ENCODE results near the gene ATP8B2.
"Not testable (repeated sequence)": the region's sequence is repeated elsewhere in the genome, so short reads cannot be mapped to it uniquely, and the experiment has no call there.

The ATP8B2 gene

GRCh38 chr1:154304664-154305337 is 20.5 kb upstream of the ATP8B2 start:
- ATAC-seq (ENCODE audit: insufficient read depth, low read depth) (no peak), DNase-seq (no peak)
- Histone ChIP-seq H3K79me2 (ENCODE audit: insufficient read depth, low read length) (no peaks in the 10 kb centered on the region), H3K27ac (ENCODE audit: low read length) (no peak overlapping the region), H3K27me3 (ENCODE audit: insufficient read depth, low read length, poor library complexity) (no peaks in the 10 kb centered on the region), H3K9me3 (ENCODE audit: insufficient read depth, low read length, severe bottlenecking) (no peaks in the 10 kb centered on the region), H3K4me1 (ENCODE audit: insufficient read depth, low read length) (no peaks in the 10 kb centered on the region), H3K36me3 (ENCODE audit: insufficient read depth, low read length) (no peaks in the 10 kb centered on the region), H3K9ac (ENCODE audit: low read depth, low read length) (no peak overlapping the region), H2AFZ (ENCODE audit: low read depth, low read length) (no peak overlapping the region), H3K4me3 (ENCODE audit: low read depth in 1 of 2, low read length in 2 of 2) (no peak overlapping the region), H3K4me2 (ENCODE audit: insufficient read depth, low read length) (no peak overlapping the region), H4K20me1 (ENCODE audit: insufficient read depth, low read length) (no peaks in the 10 kb centered on the region)
- TF ChIP-seq EZH2 (IDR thresholded peaks at IDR 0.05; ENCODE audit: borderline replicate concordance, low read depth, low read length, severe bottlenecking): no peak
- no peak for TF ChIP-seq CTCF (IDR thresholded peaks at IDR 0.05; ENCODE audit: borderline replicate concordance, extremely low read depth, low read length, poor library complexity, severe bottlenecking)

- H3K4me3 ChIP-seq (ENCODE audit: low read depth in 1 of 2, low read length in 2 of 2): no peak overlapping the region
- H3K79me2 ChIP-seq (ENCODE audit: insufficient read depth, low read length): no peaks in the 10 kb centered on the region
- no peaks in the 10 kb centered on the region for H3K9me3 ChIP-seq (ENCODE audit: insufficient read depth, low read length, severe bottlenecking)
- no peak overlapping the region for H3K27ac ChIP-seq (ENCODE audit: low read length)
- no peaks in the 10 kb centered on the region for H4K20me1 ChIP-seq (ENCODE audit: insufficient read depth, low read length)
- no peaks in the 10 kb centered on the region for H3K4me1 ChIP-seq (ENCODE audit: insufficient read depth, low read length)
- no peaks in the 10 kb centered on the region for H3K36me3 ChIP-seq (ENCODE audit: insufficient read depth, low read length)
- DNase-seq (no peak), ATAC-seq (ENCODE audit: insufficient read depth, low read depth) (no peak)
- TF ChIP-seq CTCF (IDR thresholded peaks at IDR 0.05; ENCODE audit: borderline replicate concordance, extremely low read depth, low read length, poor library complexity, severe bottlenecking) (no peak), EZH2 (IDR thresholded peaks at IDR 0.05; ENCODE audit: borderline replicate concordance, low read depth, low read length, severe bottlenecking) (no peak)
- no peak overlapping the region for H3K4me2 ChIP-seq (ENCODE audit: insufficient read depth, low read length)
- H3K9ac ChIP-seq (ENCODE audit: low read depth, low read length): no peak overlapping the region
- H3K27me3 ChIP-seq (ENCODE audit: insufficient read depth, low read length, poor library complexity): no peaks in the 10 kb centered on the region
- no peak overlapping the region for H2AFZ ChIP-seq (ENCODE audit: low read depth, low read length)
Observed at GRCh38 chr1:154306151-154306550, 19.2 kb upstream of the ATP8B2 start.

- not testable (repeated sequence) for H3K27me3 ChIP-seq (ENCODE audit: insufficient read depth, low read length, poor library complexity); H3K4me3 ChIP-seq (ENCODE audit: low read depth in 1 of 2, low read length in 2 of 2); H3K27ac ChIP-seq (ENCODE audit: low read length); H3K9me3 ChIP-seq (ENCODE audit: insufficient read depth, low read length, severe bottlenecking); H4K20me1 ChIP-seq (ENCODE audit: insufficient read depth, low read length); H3K4me1 ChIP-seq (ENCODE audit: insufficient read depth, low read length); H3K36me3 ChIP-seq (ENCODE audit: insufficient read depth, low read length); H3K9ac ChIP-seq (ENCODE audit: low read depth, low read length); H2AFZ ChIP-seq (ENCODE audit: low read depth, low read length); H3K4me2 ChIP-seq (ENCODE audit: insufficient read depth, low read length); H3K79me2 ChIP-seq (ENCODE audit: insufficient read depth, low read length); DNase-seq; ATAC-seq (ENCODE audit: insufficient read depth, low read depth)
Observed at GRCh38 chr1:154307670-154308270, 17.6 kb upstream of the ATP8B2 start.

- H2AFZ ChIP-seq (ENCODE audit: low read depth, low read length); H4K20me1 ChIP-seq (ENCODE audit: insufficient read depth, low read length); H3K9ac ChIP-seq (ENCODE audit: low read depth, low read length); H3K9me3 ChIP-seq (ENCODE audit: insufficient read depth, low read length, severe bottlenecking); DNase-seq; H3K27me3 ChIP-seq (ENCODE audit: insufficient read depth, low read length, poor library complexity); H3K79me2 ChIP-seq (ENCODE audit: insufficient read depth, low read length); H3K4me1 ChIP-seq (ENCODE audit: insufficient read depth, low read length); H3K4me3 ChIP-seq (ENCODE audit: low read depth in 1 of 2, low read length in 2 of 2); H3K27ac ChIP-seq (ENCODE audit: low read length); H3K36me3 ChIP-seq (ENCODE audit: insufficient read depth, low read length); ATAC-seq (ENCODE audit: insufficient read depth, low read depth); H3K4me2 ChIP-seq (ENCODE audit: insufficient read depth, low read length): not testable (repeated sequence)
Observed at GRCh38 chr1:154309136-154309535, 16.2 kb upstream of the ATP8B2 start.

- H3K36me3 ChIP-seq (ENCODE audit: insufficient read depth, low read length); ATAC-seq (ENCODE audit: insufficient read depth, low read depth); H3K27me3 ChIP-seq (ENCODE audit: insufficient read depth, low read length, poor library complexity); DNase-seq; H3K4me3 ChIP-seq (ENCODE audit: low read depth in 1 of 2, low read length in 2 of 2); H4K20me1 ChIP-seq (ENCODE audit: insufficient read depth, low read length); H3K79me2 ChIP-seq (ENCODE audit: insufficient read depth, low read length); H3K4me1 ChIP-seq (ENCODE audit: insufficient read depth, low read length); H3K9ac ChIP-seq (ENCODE audit: low read depth, low read length); H3K27ac ChIP-seq (ENCODE audit: low read length); H3K4me2 ChIP-seq (ENCODE audit: insufficient read depth, low read length); H2AFZ ChIP-seq (ENCODE audit: low read depth, low read length): not testable (repeated sequence)
- peaks cover 11% of the 10 kb centered on the region for H3K9me3 ChIP-seq (ENCODE audit: insufficient read depth, low read length, severe bottlenecking)
Observed at GRCh38 chr1:154312229-154313065, 12.9 kb upstream of the ATP8B2 start.

All from DND-41 (cell line).